ENCODE results near the gene MTERF4.

Gene MTERF4

GRCh38 chr2:241048149-241048948 is 53.7 kb downstream of the MTERF4 start:
- DNase-seq = no peak

- no peak for DNase-seq
Measured at GRCh38 chr2:241047253-241048010, 54.7 kb downstream of the MTERF4 start.
